Fibroblast of lung (primary cell): ENCODE results near the gene GYPE. TPM values are rescaled to one million over a fixed set of nuclear protein-coding genes. Genes with fewer than 3 reads are reported as not detected.
A peak's percentile ranks its signal among the peaks of the same experiment; 100 is the strongest.
"Not testable (repeated sequence)": the region's sequence is repeated elsewhere in the genome, so short reads cannot be mapped to it uniquely, and the experiment has no call there.

ENCODE experiments used
- DNase-seq, 2 donors: peaks; one replicate each; pipeline versions ENCODE4 v3.0.0 to v3.0.0-alpha.2; 2010; ENCODE audit warnings: low read depth in 2 of 2
- H2AFZ ChIP-seq: 2 replicates; pipeline ENCODE4 v1.5.1; 2012; ENCODE audit warnings: low read length, control low read depth, inconsistent platforms
- H3K27ac ChIP-seq: 2 replicates; pipeline ENCODE4 v1.5.1; 2011; ENCODE audit warnings: low read length, control low read depth; ENCODE audit not compliant: insufficient read depth
- H3K27me3 ChIP-seq: 2 replicates; pipeline ENCODE4 v1.5.1; 2011; ENCODE audit warnings: mild to moderate bottlenecking, low read length; ENCODE audit not compliant: control insufficient read depth, insufficient read depth
- H3K36me3 ChIP-seq: 2 replicates; pipeline ENCODE4 v1.5.1; 2011; ENCODE audit warnings: low read length; ENCODE audit not compliant: control insufficient read depth, insufficient read depth
- H3K4me1 ChIP-seq: 2 replicates; pipeline ENCODE4 v1.5.1; 2011; ENCODE audit warnings: low read length; ENCODE audit not compliant: control insufficient read depth, insufficient read depth; ENCODE audit errors: extremely low read depth
- H3K4me2 ChIP-seq: 2 replicates; pipeline ENCODE4 v1.5.1; 2011; ENCODE audit warnings: low read length, control low read depth; ENCODE audit not compliant: insufficient read depth; ENCODE audit errors: extremely low read depth
- H3K4me3 ChIP-seq, 4 experiments: fragments of 200-600 bp in 1 of 4; sonication (generic) in 1 of 4; replicated peaks in 1 of 4; 2 replicates each; pipeline ENCODE4 v1.5.1; 2011 to 2016; ENCODE audit warnings: low read length in 4 of 4, low read depth in 3 of 4, mild to moderate bottlenecking in 3 of 4, control low read depth in 2 of 4, inconsistent platforms in 1 of 4, mixed read lengths in 1 of 4; ENCODE audit not compliant: insufficient read depth in 1 of 4; ENCODE audit errors: control extremely low read depth in 1 of 4
- H3K79me2 ChIP-seq: 2 replicates; pipeline ENCODE4 v1.5.1; 2012; ENCODE audit warnings: mild to moderate bottlenecking, low read length, inconsistent platforms; ENCODE audit not compliant: control insufficient read depth, insufficient read depth
- H3K9ac ChIP-seq: 2 replicates; pipeline ENCODE4 v1.5.1; 2011; ENCODE audit warnings: mild to moderate bottlenecking, low read length, control low read depth; ENCODE audit not compliant: insufficient read depth
- H3K9me3 ChIP-seq: 2 replicates; pipeline ENCODE4 v1.5.1; 2012; ENCODE audit warnings: low read depth, low read length; ENCODE audit not compliant: control insufficient read depth, insufficient read depth
- H4K20me1 ChIP-seq: 2 replicates; pipeline ENCODE4 v1.5.1; 2011; ENCODE audit warnings: low read length; ENCODE audit not compliant: control insufficient read depth, insufficient read depth; ENCODE audit errors: extremely low read depth
- CTCF ChIP-seq, 2 donors: IDR thresholded peaks in 1 of 2; conservative IDR thresholded peaks in 1 of 2; 1 replicate in 1 of 2; 2 replicates in 1 of 2; pipeline ENCODE4 v1.5.1; 2011 to 2012; ENCODE audit warnings: low read length in 2 of 2, control low read depth in 1 of 2, inconsistent platforms in 1 of 2, low read depth in 1 of 2, mild to moderate bottlenecking in 1 of 2
- polyA plus RNA-seq, 2 donors: library from polyadenylated mRNA; depleted of rRNA in 1 of 2; stranded (reverse) in 1 of 2; unstranded in 1 of 2; fragments of >200 nt; gene quantifications; 2 replicates each; pipeline ENCODE4 v1.2.1, GENCODE V29; 2011 to 2012; ENCODE audit warnings: missing spikeins in 1 of 2
- total RNA-seq: library from RNA; depleted of rRNA; stranded (reverse); fragments of >200 nt; gene quantifications from 2 replicates; pipeline ENCODE4 v1.2.1, GENCODE V29; 2014

Gene GYPE
- total and polyA plus RNA-seq, 2 donors (not counting 1 experiment from before 2014, with no cell fraction given): 1.2 to 1.3 TPM

GRCh38 chr4:143911528-143912417 lies 6.4 kb upstream of the GYPE start:
- H3K9me3 ChIP-seq, H3K36me3 ChIP-seq, H3K4me1 ChIP-seq, H3K27me3 ChIP-seq, H3K9ac ChIP-seq, H3K27ac ChIP-seq, H3K79me2 ChIP-seq, H4K20me1 ChIP-seq: not testable (repeated sequence)
- H2AFZ ChIP-seq: peak overlapping the region; percentile 55
- peak overlapping the region; percentile 16 to 63 (median 45) for H3K4me3 ChIP-seq
- peak; percentile 12 to 37 for DNase-seq
- peak overlapping the region; percentile 4 for H3K4me2 ChIP-seq

- peak in 1 of 2 donors; percentile 19 for DNase-seq
- peak overlapping the region in 3 of 4 experiments; percentile 17 to 63 (median 56) for H3K4me3 ChIP-seq
- not testable (repeated sequence) for H3K36me3 ChIP-seq, H3K4me1 ChIP-seq, H3K9ac ChIP-seq, H2AFZ ChIP-seq, H3K27ac ChIP-seq, H3K27me3 ChIP-seq, H3K9me3 ChIP-seq, H4K20me1 ChIP-seq, H3K79me2 ChIP-seq
- peak overlapping the region; percentile 44 for H3K4me2 ChIP-seq
These were observed 5.5 kb upstream of the GYPE start for GRCh38 chr4:143910906-143911305.

GRCh38 chr4:143907811-143908210 lies 2.5 kb upstream of the GYPE start:
- not testable (repeated sequence) for H3K36me3 ChIP-seq, H4K20me1 ChIP-seq, H3K9ac ChIP-seq, H3K4me2 ChIP-seq, H3K4me3 ChIP-seq, H3K9me3 ChIP-seq, H3K27me3 ChIP-seq, H3K79me2 ChIP-seq, H3K4me1 ChIP-seq, H3K27ac ChIP-seq, H2AFZ ChIP-seq
- peak in 1 of 2 donors; percentile 34 for TF ChIP-seq CTCF (conservative IDR thresholded peaks at IDR 0.05 in 1 of 2, IDR thresholded peaks at IDR 0.05 in 1 of 2; ENCODE audit: low read depth in 1 of 2, low read length in 2 of 2)
- DNase-seq: peak; percentile 1 to 4

GRCh38 chr4:143904431-143904830 lies 928 bp downstream of the GYPE start:
- not testable (repeated sequence) for H2AFZ ChIP-seq, H3K4me2 ChIP-seq, H3K9me3 ChIP-seq, H3K4me3 ChIP-seq, H3K79me2 ChIP-seq, H3K4me1 ChIP-seq, H3K36me3 ChIP-seq, H3K9ac ChIP-seq, DNase-seq, H3K27me3 ChIP-seq, H3K27ac ChIP-seq, H4K20me1 ChIP-seq

GRCh38 chr4:143890323-143890722 lies 15.0 kb downstream of the GYPE start:
- H4K20me1 ChIP-seq, H3K27ac ChIP-seq, H2AFZ ChIP-seq, H3K4me1 ChIP-seq, H3K9ac ChIP-seq, H3K79me2 ChIP-seq, H3K9me3 ChIP-seq, H3K36me3 ChIP-seq, H3K27me3 ChIP-seq, H3K4me2 ChIP-seq, H3K4me3 ChIP-seq, DNase-seq: not testable (repeated sequence)

- not testable (repeated sequence) for H3K36me3 ChIP-seq, H3K27me3 ChIP-seq, H3K9ac ChIP-seq, H2AFZ ChIP-seq, H3K79me2 ChIP-seq, H3K4me3 ChIP-seq, H4K20me1 ChIP-seq, H3K4me1 ChIP-seq, H3K27ac ChIP-seq, H3K9me3 ChIP-seq, DNase-seq, H3K4me2 ChIP-seq
These were observed 17.2 kb downstream of the GYPE start for GRCh38 chr4:143888189-143888588.
